ENCODE results near the gene HS6ST3. TPM values are rescaled to one million over a fixed set of nuclear protein-coding genes. Genes with fewer than 3 reads are reported as not detected.

The HS6ST3 gene
- total and polyA plus RNA-seq, 2 experiments from 2014 or later = 0.11 TPM; not detected in 1

DNA sequence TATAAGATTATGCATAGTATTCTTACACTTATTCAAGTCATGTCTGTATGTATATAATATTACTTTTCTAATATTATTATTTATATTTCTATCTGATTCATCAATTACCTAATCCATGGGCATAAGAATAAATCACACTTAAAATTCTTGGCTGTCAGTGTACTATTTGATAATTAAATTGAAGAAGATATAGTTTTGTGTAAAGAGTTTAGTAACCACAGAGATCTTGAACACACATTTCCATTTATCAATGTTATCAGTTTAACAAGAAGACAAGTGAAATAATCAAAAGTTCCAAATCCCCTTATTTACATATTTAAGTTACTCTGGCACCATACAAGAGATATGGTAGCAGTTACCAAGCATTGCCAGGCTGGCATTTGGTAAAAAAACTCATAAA lies 659.9 kb downstream of the HS6ST3 start:
- no peak overlapping the region for H2AFZ ChIP-seq
- H3K36me3 ChIP-seq (ENCODE audit: low read depth) = no peaks in the 10 kb centered on the region
- no peaks in the 10 kb centered on the region for H3K4me1 ChIP-seq (ENCODE audit: insufficient read depth)
- no peaks in the 10 kb centered on the region for H3K79me2 ChIP-seq (ENCODE audit: insufficient read depth)
- TF ChIP-seq EZH2phosphoT487 (IDR thresholded peaks at IDR 0.05; ENCODE audit: insufficient read depth, low read depth) = no peak
- no peak for TF ChIP-seq EZH2 (IDR thresholded peaks at IDR 0.05; ENCODE audit: insufficient read depth, poor library complexity, severe bottlenecking)
- in situ Hi-C loops (cut with MboI) = no loop called here
- no peaks in the 10 kb centered on the region for H3F3A ChIP-seq (ENCODE audit: insufficient read depth)
- no peaks in the 10 kb centered on the region for H3K27me3 ChIP-seq (replicated peaks; ENCODE audit: insufficient read depth)
- no peak overlapping the region for H3K4me3 ChIP-seq
- H3K9me2 ChIP-seq (ENCODE audit: insufficient read depth) = no peaks in the 10 kb centered on the region
- H3K9me3 ChIP-seq (ENCODE audit: low read depth) = no peaks in the 10 kb centered on the region
- H3K4me2 ChIP-seq (ENCODE audit: unreplicated experiment) = no peak overlapping the region
- DNase-seq = no peak
- no peak overlapping the region for H3K9ac ChIP-seq
- H4K20me1 ChIP-seq (ENCODE audit: insufficient read depth) = no peaks in the 10 kb centered on the region
- H3K27ac ChIP-seq = no peak overlapping the region

DNA sequence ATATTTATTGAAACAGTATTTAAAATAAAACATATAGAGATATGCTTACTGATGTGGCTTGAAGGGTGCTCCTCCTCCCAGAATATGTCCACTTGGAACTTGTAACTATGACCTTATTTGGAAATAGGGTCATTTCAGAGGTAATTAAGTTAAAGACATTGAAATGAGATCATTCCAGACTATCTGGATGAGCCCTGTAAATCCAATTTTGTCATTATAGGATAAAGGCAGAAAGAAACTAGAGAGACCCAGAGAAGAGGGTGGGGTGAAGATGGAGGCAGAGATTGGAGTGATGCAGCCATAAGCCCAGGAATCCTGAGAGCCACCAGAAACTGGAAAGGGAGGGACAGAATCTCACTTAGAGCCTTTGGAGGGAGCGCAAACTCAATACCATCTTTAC lies 661.2 kb downstream of the HS6ST3 start:
- H3K9me2 ChIP-seq (ENCODE audit: insufficient read depth) = no peaks in the 10 kb centered on the region
- H2AFZ ChIP-seq = no peak overlapping the region
- in situ Hi-C loops (cut with MboI) = no loop called here
- no peak overlapping the region for H3K4me2 ChIP-seq (ENCODE audit: unreplicated experiment)
- no peak overlapping the region for H3K4me3 ChIP-seq
- no peaks in the 10 kb centered on the region for H4K20me1 ChIP-seq (ENCODE audit: insufficient read depth)
- H3K9ac ChIP-seq = no peak overlapping the region
- no peaks in the 10 kb centered on the region for H3F3A ChIP-seq (ENCODE audit: insufficient read depth)
- DNase-seq = no peak
- H3K9me3 ChIP-seq (ENCODE audit: low read depth) = no peaks in the 10 kb centered on the region
- H3K36me3 ChIP-seq (ENCODE audit: low read depth) = no peaks in the 10 kb centered on the region
- no peaks in the 10 kb centered on the region for H3K79me2 ChIP-seq (ENCODE audit: insufficient read depth)
- H3K4me1 ChIP-seq (ENCODE audit: insufficient read depth) = no peaks in the 10 kb centered on the region
- TF ChIP-seq EZH2 (IDR thresholded peaks at IDR 0.05; ENCODE audit: insufficient read depth, poor library complexity, severe bottlenecking) (no peak), EZH2phosphoT487 (IDR thresholded peaks at IDR 0.05; ENCODE audit: insufficient read depth, low read depth) (no peak)
- H3K27me3 ChIP-seq (replicated peaks; ENCODE audit: insufficient read depth) = no peaks in the 10 kb centered on the region
- H3K27ac ChIP-seq = no peak overlapping the region
- WGBS, 2 experiments (ENCODE audit: low coverage in 1 of 2, low lambda C conversion rate in 2 of 2, missing lambda C conversion rate in 2 of 2) = 83 to 93% methylated on average over 1 of the region's 1 CpG

DNA sequence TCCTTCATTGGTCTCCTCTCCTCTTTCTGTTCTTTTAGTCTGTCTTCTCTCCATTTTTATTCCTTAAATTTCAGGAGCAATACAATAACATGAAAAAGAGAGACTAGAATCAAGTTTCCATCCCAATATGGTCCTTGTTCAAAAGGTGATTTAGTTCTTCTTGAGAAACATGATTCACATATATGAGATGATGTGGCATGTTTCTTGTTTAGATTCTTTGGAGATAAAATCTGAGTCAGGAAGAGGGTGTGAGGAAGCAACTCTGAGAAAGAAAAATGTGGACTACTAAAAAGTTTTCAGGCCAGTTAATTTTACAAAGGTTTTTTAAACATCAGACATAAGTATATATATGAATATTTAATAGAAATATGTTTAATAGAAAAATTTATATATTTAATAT lies 673.0 kb downstream of the HS6ST3 start:
- no peaks in the 10 kb centered on the region for H3K79me2 ChIP-seq (ENCODE audit: insufficient read depth)
- H3K9ac ChIP-seq = no peak overlapping the region
- no peaks in the 10 kb centered on the region for H3K36me3 ChIP-seq (ENCODE audit: low read depth)
- H3K9me2 ChIP-seq (ENCODE audit: insufficient read depth) = no peaks in the 10 kb centered on the region; the same call in 1 of the 2 replicates
- DNase-seq = peak; percentile 27
- no peaks in the 10 kb centered on the region for H3K4me1 ChIP-seq (ENCODE audit: insufficient read depth)
- in situ Hi-C loops (cut with MboI) = no loop called here
- H2AFZ ChIP-seq = no peak overlapping the region
- H3K4me3 ChIP-seq = no peak overlapping the region
- H3K4me2 ChIP-seq (ENCODE audit: unreplicated experiment) = no peak overlapping the region
- no peaks in the 10 kb centered on the region for H3K9me3 ChIP-seq (ENCODE audit: low read depth)
- no peaks in the 10 kb centered on the region for H4K20me1 ChIP-seq (ENCODE audit: insufficient read depth)
- H3K27ac ChIP-seq = no peak overlapping the region
- no peaks in the 10 kb centered on the region for H3K27me3 ChIP-seq (replicated peaks; ENCODE audit: insufficient read depth)
- TF ChIP-seq EZH2 (IDR thresholded peaks at IDR 0.05; ENCODE audit: insufficient read depth, poor library complexity, severe bottlenecking) = no peak
- no peak for TF ChIP-seq EZH2phosphoT487 (IDR thresholded peaks at IDR 0.05; ENCODE audit: insufficient read depth, low read depth)
- H3F3A ChIP-seq (ENCODE audit: insufficient read depth) = no peaks in the 10 kb centered on the region

DNA sequence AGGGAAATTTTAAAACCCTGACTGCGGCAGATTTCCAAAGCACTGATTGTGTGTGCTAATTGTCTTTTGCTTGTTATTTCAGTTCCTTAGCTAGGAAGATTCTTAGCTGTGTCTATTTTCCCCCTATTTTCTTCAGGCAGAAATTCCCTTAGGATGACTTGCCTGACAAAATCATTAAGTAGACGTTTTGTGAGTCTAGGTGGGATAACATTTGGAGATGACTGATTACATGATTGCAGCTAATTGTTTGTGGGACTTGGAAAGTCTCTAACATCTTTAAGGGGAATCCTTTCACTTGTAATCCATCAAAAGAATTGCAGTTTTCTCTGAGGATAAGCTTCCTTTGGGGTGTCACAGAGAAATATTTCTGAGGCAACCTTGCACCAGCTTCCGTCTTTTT lies 676.4 kb downstream of the HS6ST3 start:
- no peak overlapping the region for H3K9ac ChIP-seq
- no peaks in the 10 kb centered on the region for H3F3A ChIP-seq (ENCODE audit: insufficient read depth)
- DNase-seq = no peak
- WGBS, 2 experiments (ENCODE audit: low coverage in 1 of 2, low lambda C conversion rate in 2 of 2, missing lambda C conversion rate in 2 of 2) = 73 to 78% methylated on average over 3 of the region's 3 CpGs
- TF ChIP-seq EZH2 (IDR thresholded peaks at IDR 0.05; ENCODE audit: insufficient read depth, poor library complexity, severe bottlenecking) (no peak), EZH2phosphoT487 (IDR thresholded peaks at IDR 0.05; ENCODE audit: insufficient read depth, low read depth) (no peak)
- H3K4me3 ChIP-seq = no peak overlapping the region
- H3K79me2 ChIP-seq (ENCODE audit: insufficient read depth) = no peaks in the 10 kb centered on the region
- no peak overlapping the region for H3K4me2 ChIP-seq (ENCODE audit: unreplicated experiment)
- no peaks in the 10 kb centered on the region for H3K27me3 ChIP-seq (replicated peaks; ENCODE audit: insufficient read depth)
- no peak overlapping the region for H3K27ac ChIP-seq
- H3K4me1 ChIP-seq (ENCODE audit: insufficient read depth) = no peaks in the 10 kb centered on the region
- no peaks in the 10 kb centered on the region for H3K36me3 ChIP-seq (ENCODE audit: low read depth)
- H2AFZ ChIP-seq = no peak overlapping the region
- in situ Hi-C loops (cut with MboI) = no loop called here
- H3K9me2 ChIP-seq (ENCODE audit: insufficient read depth) = no peaks in the 10 kb centered on the region; the same call in 1 of the 2 replicates
- no peaks in the 10 kb centered on the region for H4K20me1 ChIP-seq (ENCODE audit: insufficient read depth)
- H3K9me3 ChIP-seq (ENCODE audit: low read depth) = no peaks in the 10 kb centered on the region

DNA sequence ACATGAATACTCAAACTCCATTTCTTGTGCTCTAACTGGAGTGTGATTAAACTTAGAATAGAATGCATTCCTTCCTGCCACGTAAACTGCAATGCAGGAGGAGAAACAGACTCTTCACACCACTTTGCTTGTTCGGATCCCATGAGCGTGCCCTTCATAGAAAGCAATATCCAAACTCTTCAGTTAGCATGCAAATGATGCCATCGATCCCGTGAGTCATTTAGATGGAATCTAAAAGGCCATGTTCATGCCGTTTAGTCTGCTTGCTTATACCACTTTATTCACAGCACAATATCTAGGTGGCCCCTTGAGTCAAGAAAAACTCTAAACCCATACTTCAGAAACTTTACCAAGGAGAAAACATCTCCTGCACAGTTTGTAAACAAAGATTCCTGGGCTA lies 678.6 kb downstream of the HS6ST3 start:
- Histone ChIP-seq H3K4me2 (ENCODE audit: unreplicated experiment) (no peak overlapping the region), H3K9ac (no peak overlapping the region), H3K36me3 (ENCODE audit: low read depth) (no peaks in the 10 kb centered on the region), H3K79me2 (ENCODE audit: insufficient read depth) (no peaks in the 10 kb centered on the region), H3K27me3 (replicated peaks; ENCODE audit: insufficient read depth) (no peaks in the 10 kb centered on the region), H3K9me3 (ENCODE audit: low read depth) (no peaks in the 10 kb centered on the region), H3K4me1 (ENCODE audit: insufficient read depth) (no peaks in the 10 kb centered on the region), H3K9me2 (ENCODE audit: insufficient read depth) (no peaks in the 10 kb centered on the region; the same call in 1 of the 2 replicates), H2AFZ (no peak overlapping the region), H4K20me1 (ENCODE audit: insufficient read depth) (no peaks in the 10 kb centered on the region), H3K4me3 (no peak overlapping the region), H3K27ac (no peak overlapping the region), H3F3A (ENCODE audit: insufficient read depth) (no peaks in the 10 kb centered on the region)
- 88 to 89% methylated on average over 6 of the region's 6 CpGs for WGBS, 2 experiments (ENCODE audit: low coverage in 1 of 2, low lambda C conversion rate in 2 of 2, missing lambda C conversion rate in 2 of 2)
- DNase-seq = no peak
- in situ Hi-C loops (cut with MboI) = no loop called here
- TF ChIP-seq EZH2 (IDR thresholded peaks at IDR 0.05; ENCODE audit: insufficient read depth, poor library complexity, severe bottlenecking) (no peak), EZH2phosphoT487 (IDR thresholded peaks at IDR 0.05; ENCODE audit: insufficient read depth, low read depth) (no peak)

Data from GM23248 (cell line).